Spleen (tissue), 7 donors: ENCODE results near the gene ADAMTSL1.

ENCODE experiments used
- POLR2A ChIP-seq, 3 donors: fragments of 450-650 bp; IDR thresholded peaks; one replicate each; pipeline ENCODE4 v1.5.1; 2017; ENCODE audit warnings: antibody characterized with exemption in 3 of 3, mild to moderate bottlenecking in 1 of 3
- TF ChIP-seq, protein P1 (sequence below), 11 experiments: fragments of 200-600 bp in 7 of 11; fragments of 450-650 bp in 4 of 11; sonication (generic) in 4 of 11; IDR thresholded peaks in 8 of 11; conservative IDR thresholded peaks in 3 of 11; 1 replicate in 7 of 11; 2 replicates in 4 of 11; pipeline versions ENCODE4 v1.4.0 to v1.8.0; 2016 to 2021; ENCODE audit warnings: antibody characterized with exemption in 11 of 11, inconsistent platforms in 4 of 11, mild to moderate bottlenecking in 1 of 11
- donor health status: DM: no; HTN: no; CAD: no; lungs with moderate emphysema.
- donor health status: DM: no; HTN: no; CAD: no.
- donor health status: DM: no; HTN: no; CAD: no.

DNA sequence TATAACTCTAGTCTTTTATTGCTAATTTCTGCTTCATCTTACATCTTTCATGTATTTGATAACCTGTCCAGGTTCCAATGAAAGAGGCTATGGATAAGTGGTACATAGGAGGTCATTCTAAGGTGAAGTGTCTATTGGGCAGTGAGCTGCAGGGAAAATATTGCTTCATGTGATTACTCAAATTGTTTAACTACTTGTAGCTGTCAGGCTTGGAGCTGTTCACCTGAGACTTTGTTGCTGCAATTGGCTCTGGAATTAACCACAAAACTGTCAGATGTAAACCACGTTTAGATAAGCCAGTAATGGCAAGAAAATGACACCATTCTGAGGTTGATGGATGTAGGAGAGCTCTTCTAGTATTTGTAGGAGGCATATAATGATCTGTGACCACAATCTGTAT, 26.0 kb downstream of the ADAMTSL1 start:
- TF ChIP-seq, protein P1, sequence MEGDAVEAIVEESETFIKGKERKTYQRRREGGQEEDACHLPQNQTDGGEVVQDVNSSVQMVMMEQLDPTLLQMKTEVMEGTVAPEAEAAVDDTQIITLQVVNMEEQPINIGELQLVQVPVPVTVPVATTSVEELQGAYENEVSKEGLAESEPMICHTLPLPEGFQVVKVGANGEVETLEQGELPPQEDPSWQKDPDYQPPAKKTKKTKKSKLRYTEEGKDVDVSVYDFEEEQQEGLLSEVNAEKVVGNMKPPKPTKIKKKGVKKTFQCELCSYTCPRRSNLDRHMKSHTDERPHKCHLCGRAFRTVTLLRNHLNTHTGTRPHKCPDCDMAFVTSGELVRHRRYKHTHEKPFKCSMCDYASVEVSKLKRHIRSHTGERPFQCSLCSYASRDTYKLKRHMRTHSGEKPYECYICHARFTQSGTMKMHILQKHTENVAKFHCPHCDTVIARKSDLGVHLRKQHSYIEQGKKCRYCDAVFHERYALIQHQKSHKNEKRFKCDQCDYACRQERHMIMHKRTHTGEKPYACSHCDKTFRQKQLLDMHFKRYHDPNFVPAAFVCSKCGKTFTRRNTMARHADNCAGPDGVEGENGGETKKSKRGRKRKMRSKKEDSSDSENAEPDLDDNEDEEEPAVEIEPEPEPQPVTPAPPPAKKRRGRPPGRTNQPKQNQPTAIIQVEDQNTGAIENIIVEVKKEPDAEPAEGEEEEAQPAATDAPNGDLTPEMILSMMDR (IDR thresholded peaks at IDR 0.05 in 8 of 11, conservative IDR thresholded peaks at IDR 0.05 in 3 of 11), result no peak
- no peak for TF ChIP-seq POLR2A (IDR thresholded peaks at IDR 0.05)
